Colon (tissue), 2 donors: Measurements from ENCODE around the gene ITPK1.

ENCODE experiments used
- FAIRE-seq: peaks from 2 replicates; lab custom pipeline; 2012; peaks lifted over from hg19 to GRCh38; lab: Jason Lieb, UNC
- donor health status: control.
- donor health status: control.

ITPK1 gene

GRCh38 chr14:93027810-93028723 is 87.7 kb downstream of the ITPK1 start:
- no peak for FAIRE-seq

GRCh38 chr14:93026339-93026738 is 89.4 kb downstream of the ITPK1 start:
- no peak for FAIRE-seq

DNA sequence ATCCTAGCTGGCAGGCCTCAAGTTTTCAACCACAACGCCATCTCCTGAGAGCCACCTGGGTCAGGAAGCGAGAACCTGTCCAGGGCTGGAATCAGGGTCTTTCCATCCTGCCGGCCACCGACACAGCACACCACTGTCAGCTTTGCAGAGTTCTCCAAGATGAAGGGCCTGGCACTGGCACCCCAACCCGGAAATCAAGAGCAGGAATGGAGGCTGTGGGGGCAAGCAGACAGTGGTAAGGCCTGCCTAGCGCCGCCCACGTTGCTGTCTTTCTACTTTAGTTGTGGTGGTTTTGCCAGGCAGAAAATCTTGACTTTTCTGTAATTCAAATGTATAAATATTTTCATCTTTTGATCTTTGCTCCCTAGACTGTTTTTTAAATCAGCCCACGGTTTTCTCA is 90.7 kb downstream of the ITPK1 start:
- FAIRE-seq: no peak

- FAIRE-seq: no peak
Measured at GRCh38 chr14:93024493-93024892, 91.2 kb downstream of the ITPK1 start.

DNA sequence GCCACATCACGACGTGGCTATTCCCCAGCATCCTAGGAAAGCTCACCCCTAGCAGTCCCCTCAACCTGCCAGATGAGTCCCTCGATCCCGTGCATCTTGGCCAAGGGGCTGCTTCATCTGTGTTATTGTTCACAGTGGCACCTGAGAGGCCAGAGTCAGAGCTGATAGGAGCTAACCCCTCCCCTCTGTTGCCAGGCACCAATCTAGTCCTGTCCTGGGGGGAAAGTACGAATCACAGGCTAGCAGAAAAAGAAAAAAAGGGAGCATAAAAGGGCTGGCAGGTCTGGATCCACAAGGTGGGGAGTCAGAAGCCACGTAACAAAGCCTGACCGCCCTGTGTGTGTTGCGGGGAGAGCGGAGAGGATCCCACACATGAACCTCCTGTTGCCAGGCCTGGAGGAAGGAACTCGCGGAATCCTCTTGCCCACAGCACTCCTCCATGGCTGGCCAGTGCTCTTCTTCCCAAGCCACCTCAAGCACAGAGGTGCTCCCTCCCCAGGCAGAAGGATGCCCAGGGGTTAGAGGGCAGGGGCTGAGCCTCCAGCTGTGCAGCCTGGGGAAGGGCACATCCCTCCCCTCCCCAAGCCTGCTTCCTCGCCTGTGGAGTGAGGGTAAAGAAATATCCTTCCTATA is 91.8 kb downstream of the ITPK1 start:
- FAIRE-seq: no peak

DNA sequence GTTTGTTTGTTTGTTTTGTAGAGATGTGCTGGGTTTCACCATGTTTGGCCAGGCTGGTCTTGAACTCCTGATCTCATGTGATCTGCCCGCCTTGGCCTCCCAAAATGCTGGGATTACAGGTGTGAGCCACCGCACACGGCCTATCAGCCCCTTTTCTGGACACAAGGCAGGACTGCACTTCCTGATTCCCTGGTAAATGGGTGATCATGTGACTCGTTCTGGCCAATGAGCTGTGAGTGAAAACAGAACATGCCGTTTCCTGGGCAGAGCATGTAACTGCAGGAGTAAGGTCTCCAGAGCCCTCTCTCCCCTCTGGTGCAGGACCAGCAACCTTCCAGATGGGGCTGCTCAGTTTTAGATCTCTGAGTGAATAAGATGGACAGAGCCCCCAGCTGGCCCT is 92.7 kb downstream of the ITPK1 start:
- no peak for FAIRE-seq

DNA sequence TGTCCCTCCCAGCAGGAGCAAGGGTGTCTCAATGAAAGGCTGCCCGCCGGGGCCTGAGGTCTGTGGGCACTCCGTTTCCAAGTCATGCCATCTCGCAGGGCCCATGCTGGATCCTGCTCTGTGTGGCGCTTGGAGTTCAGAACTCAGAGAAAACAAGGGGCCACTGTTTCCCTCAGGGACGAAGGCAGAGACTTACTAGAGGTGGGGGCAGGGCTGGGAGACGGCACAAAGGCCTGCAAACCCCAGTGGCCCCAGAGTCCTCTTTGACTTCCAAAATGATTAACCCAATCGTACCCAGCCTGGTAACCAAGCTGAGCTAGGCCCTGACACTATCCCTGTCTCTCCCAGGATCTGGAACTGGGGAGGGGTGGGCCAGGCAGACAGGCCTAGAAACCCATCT is 95.8 kb downstream of the ITPK1 start:
- no peak for FAIRE-seq

DNA sequence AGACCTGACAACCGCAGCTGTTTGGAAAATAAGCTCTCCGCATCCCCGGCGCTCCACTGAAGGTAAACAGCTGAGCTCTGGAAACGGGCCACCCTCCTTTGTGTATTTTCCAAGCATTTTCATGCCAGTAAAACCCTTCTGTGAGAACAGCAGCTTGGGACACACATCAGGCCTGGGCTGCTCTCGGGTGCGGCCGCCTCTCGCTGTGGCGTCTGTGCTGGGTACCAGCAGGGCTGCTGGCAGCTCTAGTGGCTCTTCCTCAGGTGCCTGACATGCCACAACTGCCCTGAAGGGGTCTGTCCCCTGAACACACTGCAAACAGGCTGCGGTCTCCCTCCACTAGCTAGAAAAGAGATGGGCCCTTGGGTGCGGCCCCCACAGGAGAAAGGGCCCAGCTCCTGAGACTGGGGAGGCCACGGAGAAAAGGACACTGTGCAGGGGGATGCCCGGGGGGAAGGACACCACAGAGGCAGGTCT is 96.3 kb downstream of the ITPK1 start:
- FAIRE-seq: no peak

- FAIRE-seq: no peak
Measured at GRCh38 chr14:93018366-93018765, 97.4 kb downstream of the ITPK1 start.

GRCh38 chr14:93017898-93018297 is 97.8 kb downstream of the ITPK1 start:
- FAIRE-seq: no peak

DNA sequence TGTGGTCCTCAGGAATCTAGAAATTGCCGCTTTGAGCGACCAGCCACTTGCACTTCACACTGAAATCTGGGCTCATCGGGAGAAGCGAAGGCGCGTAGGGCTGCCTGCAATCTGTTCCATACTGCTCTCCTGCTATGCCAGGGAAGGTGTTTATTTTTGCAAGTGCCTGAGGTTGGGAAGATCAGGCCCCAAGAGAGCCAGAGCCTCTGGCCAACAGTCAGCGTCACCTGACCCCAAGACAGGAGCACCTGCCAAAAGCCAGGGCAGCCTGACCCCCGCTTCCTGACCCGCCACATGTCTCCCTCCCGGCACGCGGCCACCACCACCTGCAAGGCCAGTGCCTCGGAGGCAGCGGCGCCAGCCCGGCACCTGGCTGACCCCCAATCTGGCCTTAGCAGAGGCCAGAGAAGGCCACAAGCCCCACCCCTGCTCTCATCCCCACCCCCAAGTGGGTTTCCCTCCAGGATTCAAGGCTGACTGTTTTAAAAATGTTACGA is 98.4 kb downstream of the ITPK1 start:
- no peak for FAIRE-seq

DNA sequence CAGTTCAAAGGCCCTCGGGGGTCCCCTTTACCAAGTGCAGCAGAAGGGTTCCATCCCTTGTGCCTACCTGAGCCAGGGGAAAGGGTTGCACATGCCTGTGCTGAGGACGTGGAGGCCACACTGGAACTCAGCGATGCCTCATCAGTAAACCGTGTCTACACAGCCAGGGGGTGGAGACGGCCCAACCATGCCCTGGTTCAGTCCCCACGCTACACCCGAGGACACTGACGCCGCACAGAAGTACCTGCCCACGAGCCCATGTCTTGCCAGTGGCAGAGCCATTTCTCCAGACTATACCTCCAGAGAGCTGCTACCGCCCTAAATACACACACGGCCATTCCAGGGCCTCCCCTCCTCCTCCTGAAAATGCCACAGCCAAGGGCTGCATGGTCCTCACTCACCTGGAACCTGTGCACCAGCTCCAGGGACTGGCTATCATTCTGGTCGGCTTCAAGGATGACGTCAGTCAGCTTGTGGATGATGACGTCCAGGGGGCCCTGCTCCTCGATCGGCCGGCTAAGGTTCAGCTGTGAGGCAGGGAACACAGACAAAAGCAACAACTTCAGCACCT is 99.4 kb downstream of the ITPK1 start:
- no peak for FAIRE-seq

- FAIRE-seq: no peak
Measured at GRCh38 chr14:93015505-93015904, 100.2 kb downstream of the ITPK1 start.

GRCh38 chr14:93015064-93015463 is 100.7 kb downstream of the ITPK1 start:
- FAIRE-seq: no peak

- FAIRE-seq: no peak
Measured at GRCh38 chr14:93014058-93015023, 101.4 kb downstream of the ITPK1 start.

DNA sequence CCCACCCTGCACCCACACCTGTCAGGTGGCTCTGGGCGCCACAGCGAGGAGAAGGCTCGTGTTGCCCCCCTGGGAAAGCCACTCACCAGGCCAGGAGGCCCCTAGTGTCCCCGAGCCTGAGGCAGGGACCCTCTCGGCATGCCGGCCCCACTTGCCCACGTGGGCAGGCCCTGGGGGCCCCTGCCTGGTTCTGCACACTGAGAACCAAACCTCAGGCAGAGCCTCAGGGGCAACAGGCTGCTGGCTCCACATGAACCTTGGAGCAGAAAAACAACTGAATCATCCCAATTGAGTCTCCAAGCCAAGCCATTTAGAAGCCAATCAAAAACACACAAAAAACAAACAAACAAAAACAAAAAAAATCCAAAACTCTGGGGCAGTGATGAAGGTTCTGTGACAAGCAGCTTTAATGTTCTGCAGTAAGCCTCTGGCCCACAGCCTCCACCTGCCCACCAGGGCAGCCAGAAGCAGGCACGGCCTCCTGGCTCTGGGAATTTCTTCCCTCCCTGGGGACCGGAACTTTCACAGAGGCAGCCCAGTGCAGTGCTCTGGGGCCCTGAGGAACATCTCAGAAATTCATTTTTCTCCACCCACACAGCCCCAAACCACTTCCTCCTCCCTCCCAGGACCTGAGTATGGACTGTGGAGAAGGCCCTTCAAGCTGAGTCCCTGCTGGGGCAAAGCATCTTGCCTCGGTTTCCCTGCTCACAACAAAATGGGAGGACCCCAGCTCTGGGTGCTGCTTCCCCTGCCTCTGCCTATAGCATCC is 102.6 kb downstream of the ITPK1 start:
- no peak for FAIRE-seq

- FAIRE-seq: no peak
Measured at GRCh38 chr14:93012506-93012905, 103.2 kb downstream of the ITPK1 start.

DNA sequence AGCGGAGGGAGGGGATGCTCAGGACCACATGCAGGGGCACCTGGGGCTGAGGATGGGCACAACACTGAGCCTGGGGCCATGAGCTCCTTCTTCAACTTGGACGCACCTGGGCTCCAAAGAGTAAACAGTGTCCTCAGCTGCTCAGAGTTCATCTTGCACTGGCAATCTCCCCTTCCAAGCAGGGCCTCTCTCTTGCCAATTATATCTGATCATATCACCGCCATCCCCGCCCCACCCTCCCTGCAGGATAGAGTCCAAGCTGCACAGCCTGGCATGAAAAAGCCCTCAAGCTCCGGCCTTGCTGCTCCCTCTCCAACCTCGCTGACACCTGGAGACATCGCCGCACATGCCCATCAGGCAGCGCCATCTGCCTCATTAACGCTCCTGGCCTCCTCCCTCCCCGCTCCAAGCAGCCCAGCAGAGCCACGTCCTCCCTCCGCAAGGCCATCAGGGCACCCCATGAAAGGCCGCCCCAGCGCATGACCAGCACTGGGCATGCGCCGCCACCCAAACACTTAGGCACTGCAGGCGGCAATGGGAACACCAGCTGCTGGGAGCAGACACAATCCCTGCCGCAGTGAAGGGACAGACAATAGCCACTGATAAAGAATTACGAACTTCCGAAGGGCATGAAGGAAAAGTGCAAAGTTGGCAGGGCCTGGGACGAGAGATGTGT is 103.9 kb downstream of the ITPK1 start:
- FAIRE-seq: no peak

DNA sequence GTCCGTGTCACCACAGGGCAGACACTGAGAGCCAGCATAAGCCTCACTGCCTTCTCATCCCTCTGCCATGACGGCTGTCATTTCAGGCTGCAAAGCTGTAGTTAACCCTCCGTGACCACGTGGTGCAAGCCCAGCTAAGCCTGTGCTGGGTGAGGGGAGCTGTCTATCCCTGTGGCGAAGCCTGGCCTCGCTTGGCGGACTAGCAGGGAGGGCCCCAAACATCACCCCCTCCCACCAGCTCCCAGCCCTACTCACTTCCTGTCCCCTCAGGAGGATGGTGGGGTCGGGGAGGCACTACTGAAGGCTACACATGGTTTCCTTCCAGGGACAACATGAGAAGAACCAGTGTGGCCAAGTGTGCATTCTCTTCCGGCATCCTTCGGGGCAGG is 104.6 kb downstream of the ITPK1 start:
- FAIRE-seq: no peak

DNA sequence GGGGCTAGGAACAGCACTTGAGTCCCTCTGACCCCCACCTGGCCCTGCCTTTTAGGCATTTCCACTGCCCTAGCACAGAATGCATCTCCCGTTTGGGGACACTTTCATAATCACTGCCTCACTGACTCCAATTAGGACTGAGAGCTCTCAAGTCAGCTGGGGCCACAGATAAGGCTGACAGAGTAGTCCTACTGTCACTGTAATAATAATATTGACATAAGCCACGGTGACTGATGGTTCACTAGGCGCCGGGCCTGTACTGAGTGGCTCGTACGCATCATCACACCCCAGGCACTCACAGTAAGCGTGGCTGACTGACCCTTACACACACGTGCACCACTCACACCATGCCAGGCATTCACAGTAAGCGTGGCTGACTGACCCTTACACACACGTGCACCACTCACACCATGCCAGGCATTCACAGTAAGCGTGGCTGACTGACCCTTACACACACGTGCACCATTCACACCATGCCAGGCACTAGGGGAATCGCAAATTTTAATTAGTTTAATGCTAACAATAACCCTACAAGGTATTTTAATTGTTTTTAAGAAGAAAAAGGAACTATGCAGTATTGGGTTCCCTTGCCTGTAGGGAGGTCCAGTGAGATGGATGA is 105.1 kb downstream of the ITPK1 start:
- no peak for FAIRE-seq
